Melanocyte of skin (primary cell): ENCODE results near the gene IFNA6. TPM values are rescaled to one million over a fixed set of nuclear protein-coding genes. Genes with fewer than 3 reads are reported as not detected.

ENCODE experiments used
- total RNA-seq, 2 donors: library from RNA; depleted of rRNA; stranded (reverse); fragments of >200 nt; gene quantifications; 2 replicates each; pipeline ENCODE4 v1.2.3, GENCODE V29; 2012

The IFNA6 gene
- not detected for total RNA-seq

DNA sequence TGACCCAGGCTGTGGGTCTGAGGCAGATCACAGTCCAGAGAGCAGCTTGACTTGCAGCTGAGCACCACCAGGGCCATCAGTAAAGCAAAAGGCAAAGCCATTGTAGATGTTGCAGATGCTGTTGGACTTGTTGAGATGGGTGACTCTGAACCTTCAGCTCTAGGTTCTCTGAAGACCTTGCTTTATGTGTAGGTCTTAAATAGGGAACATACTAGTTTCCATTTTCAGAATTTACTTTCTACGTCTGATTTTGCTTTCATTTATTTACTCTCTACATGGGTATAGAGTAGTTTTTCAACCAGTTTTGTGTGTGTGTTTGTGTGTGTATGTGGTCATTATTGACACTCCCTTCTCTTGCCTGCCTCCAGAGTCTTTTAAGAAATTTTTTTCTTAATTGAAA, at the start of gene IFNA6:
Gene IFNA6, minus strand, starts transcription at position 101 of the 400 bp plus-strand sequence. Its CDS starts 0 bp downstream, at position 101.

DNA sequence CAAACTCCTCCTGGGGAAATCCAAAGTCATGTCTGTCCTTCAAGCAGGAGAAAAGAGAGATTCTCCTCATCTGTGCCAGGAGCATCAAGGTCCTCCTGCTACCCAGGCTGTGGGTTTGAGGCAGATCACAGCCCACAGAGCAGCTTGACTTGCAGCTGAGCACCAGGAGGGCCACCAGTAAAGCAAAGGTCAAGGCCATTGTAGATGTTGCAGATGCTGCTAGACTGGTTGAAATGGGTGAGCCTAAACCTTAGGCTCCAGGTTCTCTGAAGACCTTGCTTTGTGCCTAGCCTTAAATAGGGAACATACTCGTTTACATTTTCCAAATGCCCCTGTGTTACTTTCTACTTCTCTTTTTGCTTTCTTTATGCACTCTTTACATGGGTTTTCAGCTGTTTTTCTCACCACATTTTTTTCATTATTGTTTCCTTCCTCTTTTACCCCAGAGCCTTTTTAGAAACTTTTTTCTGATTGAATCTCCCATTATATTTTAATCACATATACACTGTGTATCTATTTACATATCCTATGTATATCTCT, 34.5 kb upstream of the IFNA6 start, which contains the start of gene IFNA2:
Gene IFNA2, minus strand, starts transcription at position 268 of the 540 bp plus-strand sequence. Its CDS starts 69 bp downstream, at position 199.

DNA sequence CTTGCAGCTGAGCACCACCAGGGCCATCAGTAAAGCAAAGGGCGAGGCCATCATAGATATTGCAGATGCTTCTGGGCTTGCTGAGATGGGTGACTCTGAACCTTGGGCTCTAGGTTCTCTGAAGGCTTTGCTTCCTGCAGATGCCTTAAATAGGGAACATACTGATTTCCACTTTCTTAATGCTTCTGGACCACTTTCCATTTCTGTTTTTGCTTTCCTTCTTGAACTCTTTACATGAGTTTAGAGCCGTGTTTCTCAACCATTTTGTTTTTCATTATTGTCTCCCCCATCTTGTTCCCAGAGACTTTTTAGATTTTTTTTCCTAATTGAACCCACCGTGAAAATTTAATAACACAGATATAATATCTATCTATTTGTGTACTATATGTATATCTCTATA, 17.3 kb upstream of the IFNA6 start, which contains the start of gene IFNA13:
Gene IFNA13, minus strand, starts transcription at position 101 of the 400 bp plus-strand sequence. Its CDS starts 47 bp downstream, at position 54.

DNA sequence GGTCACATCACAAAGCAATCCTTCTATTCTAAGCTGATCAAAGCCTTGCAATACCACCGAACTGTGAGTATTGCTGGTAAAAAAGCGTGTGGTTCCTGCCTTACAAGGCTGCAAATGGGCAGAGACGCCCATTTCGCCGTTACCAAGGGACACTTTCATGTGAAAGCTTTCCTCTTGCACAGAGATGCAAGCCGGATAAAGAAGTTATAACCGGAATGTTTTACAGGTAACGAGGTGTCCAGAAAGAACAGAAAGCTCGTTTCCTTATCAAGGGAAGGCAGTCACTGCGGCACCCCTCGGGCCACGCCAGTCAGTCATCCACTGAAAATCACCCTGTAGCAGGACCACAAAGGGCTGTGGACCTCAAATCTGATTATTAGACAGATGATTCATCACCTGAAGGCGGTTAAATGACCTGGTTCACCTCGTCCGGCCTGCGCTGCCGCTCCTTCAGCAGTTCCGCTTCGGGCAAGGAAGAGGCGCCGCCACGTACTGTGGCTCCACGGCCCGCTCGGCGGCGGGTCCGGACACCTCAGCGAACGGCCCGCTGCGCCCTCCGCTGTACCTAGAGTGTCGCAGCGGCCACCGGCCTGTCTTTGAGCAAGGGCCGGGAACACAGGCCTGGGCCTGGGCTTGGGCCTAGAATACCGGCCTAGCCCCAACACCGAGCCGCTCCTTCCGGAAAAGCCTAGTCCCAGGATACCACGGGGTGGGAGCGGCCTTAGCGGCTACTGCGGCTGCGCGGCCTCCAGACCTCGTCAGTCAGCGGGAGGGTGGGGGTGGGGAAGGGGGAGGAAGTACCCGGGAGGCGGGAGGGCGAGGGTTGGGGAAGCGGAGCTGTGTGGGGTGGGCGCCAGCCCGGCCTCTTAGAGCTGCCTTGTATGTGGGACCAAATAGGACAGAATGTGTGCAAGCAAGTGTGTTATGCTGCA, 15.7 kb downstream of the IFNA6 start, which contains the start of gene KLHL9:
Gene KLHL9, minus strand, starts transcription at position 704 of the 932 bp plus-strand sequence. Its CDS starts 545 bp downstream, at position 159.

DNA sequence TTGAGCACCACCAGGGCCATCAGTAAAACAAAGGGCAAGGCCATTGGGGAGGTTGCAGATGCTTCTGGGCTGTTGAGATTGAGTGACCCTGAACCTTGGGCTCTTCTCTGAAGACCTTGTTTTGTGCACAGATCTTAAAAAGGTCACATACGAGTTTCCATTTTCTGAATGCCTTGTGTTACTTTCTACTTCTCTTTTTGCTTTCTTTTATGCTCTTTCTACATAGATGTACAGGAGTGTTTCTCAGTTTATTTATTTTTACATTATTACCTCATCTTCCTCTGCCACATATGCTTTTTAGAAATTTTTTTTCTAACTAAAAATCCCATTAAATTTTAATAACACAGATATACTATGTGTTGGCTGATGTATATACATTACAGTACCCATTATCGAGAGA, 45.5 kb downstream of the IFNA6 start, which contains the start of gene IFNA5:
Gene IFNA5, minus strand, starts transcription at position 101 of the 400 bp plus-strand sequence. Its CDS starts 57 bp downstream, at position 44.

Other genes with a start within 250 kb of the IFNA6 start
- gene IFNW1, start 209.1 kb downstream of the IFNA6 start, total RNA-seq = not detected
- gene IFNA21, start 184.2 kb downstream of the IFNA6 start, total RNA-seq = not detected
- gene IFNA4, start 163.3 kb downstream of the IFNA6 start, total RNA-seq = not detected
- gene IFNA7, start 148.7 kb downstream of the IFNA6 start, total RNA-seq = not detected
- gene IFNA10, start 143.7 kb downstream of the IFNA6 start, total RNA-seq = not detected
- not detected for gene IFNA16, start 133.6 kb downstream of the IFNA6 start, total RNA-seq
- gene IFNA17, start 122.7 kb downstream of the IFNA6 start, total RNA-seq = not detected
- not detected for gene IFNA14, start 110.9 kb downstream of the IFNA6 start, total RNA-seq
- not detected for gene IFNA5, start 45.6 kb downstream of the IFNA6 start, total RNA-seq
- 10 to 100 TPM; 29.9 to 34.6 TPM for gene KLHL9, start 15.5 kb downstream of the IFNA6 start, total RNA-seq
- not detected for gene IFNA13, start 17.2 kb upstream of the IFNA6 start, total RNA-seq
- not detected for gene IFNA2, start 34.5 kb upstream of the IFNA6 start, total RNA-seq
- not detected for gene IFNA8, start 58.2 kb upstream of the IFNA6 start, total RNA-seq
- gene IFNA1, start 89.6 kb upstream of the IFNA6 start, total RNA-seq = not detected
- under 1 TPM in 1 of 2 donors, not detected in 1; under 0.01 TPM for gene IFNE, start 131.4 kb upstream of the IFNA6 start, total RNA-seq